ENCODE data around the gene PARD3B. TPM values are rescaled to one million over a fixed set of nuclear protein-coding genes. Genes with fewer than 3 reads are reported as not detected.

The PARD3B gene
- 0.61 to 1.5 TPM (median 0.83 TPM) in 5 replicates for total RNA-seq (2022; extraction: Qiagen RNA extraction; ENCODE audit: low read depth)

DNA sequence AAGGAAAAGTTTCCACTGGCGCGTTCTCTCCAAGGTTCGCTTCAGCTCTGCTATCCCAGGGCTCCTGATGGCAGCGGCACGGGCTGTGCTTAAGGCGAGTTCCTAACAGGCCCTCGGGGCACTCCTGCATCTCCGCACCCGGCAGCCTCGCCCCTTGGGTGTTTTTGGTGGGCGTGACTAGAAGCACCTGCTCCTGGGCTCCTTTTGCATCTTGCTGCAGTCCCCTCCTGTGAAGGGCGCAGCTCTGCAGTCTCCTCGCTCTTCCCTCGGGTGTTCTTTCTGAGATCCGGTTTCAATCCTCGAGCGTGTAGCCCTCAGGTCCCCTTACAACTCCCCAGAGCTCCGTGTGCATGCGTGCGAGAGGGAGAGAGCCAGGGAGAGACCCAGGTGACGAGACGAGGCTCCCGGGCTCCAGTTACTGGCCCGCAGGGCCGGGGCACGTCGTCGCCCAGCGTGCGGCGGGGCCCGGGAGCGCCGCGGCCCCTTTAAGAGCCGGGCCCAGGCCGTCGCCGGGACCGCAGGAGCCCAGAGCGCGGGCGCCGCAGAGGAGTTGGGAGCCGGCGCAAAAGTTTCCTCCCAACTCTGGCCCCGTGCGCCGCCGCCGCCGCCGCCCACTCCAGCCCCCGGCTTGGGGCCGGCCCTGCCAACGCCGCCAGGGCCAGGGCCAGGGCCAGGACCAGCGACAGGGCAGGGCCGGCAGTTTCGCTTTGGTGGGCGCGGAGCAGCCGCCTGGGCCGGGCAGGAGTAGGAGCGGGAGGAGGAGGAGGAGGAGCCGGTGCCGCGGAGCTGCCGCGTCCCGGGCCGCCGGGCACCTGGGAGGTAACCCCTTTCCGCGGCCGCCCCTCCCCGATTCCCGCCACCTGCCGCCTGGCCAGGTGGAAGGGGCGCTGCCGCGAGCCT lies at the start of gene PARD3B:
Gene PARD3B (plus strand): TSS at position 515 of the 900 bp plus-strand sequence. CDS start 525 bp downstream, outside the sequence.

All from A549 treated with DMSO at 1 μM for 4 hours (cell line).